ENCODE data around the gene PLEKHM3.

DNA sequence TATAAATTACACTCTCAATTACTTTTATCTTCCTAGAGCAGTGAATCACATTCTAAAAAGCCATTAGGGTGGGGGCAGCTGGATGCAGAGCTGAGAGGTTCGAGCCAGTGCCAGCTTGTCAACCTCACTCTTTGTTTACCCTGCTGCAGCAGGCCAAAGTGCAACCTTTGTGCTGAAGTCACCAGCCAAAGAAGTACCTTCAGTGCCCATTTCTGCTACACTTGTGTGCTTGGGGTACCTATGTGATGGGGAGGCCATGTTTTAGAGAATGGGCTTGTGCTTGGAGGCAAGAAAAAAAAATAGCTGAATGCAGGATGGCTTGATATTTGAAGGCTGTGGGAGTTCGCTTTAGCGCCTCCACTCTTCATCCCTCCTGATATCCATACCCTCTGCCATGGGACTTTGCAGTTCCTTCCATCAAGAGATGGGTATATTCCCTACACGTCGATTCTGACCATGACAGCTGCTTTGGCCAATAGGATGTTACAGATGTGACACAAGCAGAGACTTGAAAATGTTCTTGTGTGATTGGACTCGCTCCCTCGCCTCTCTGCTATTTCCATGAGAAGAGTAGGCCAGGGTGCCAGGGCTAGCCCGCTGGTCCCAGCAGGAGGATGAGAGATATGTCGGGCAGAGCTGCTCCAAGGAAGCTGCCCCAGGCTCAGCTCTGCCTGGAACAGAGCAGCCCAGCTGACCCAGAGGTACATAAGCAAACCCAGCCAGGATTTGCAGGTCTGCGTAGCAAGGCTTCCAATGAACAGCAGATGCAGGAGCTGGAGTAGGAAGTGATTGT, 242.9 kb downstream of the PLEKHM3 start:
- TF ChIP-seq YY1 (IDR thresholded peaks at IDR 0.05; ENCODE audit: insufficient read depth, insufficient read length) (no peak), ZNF274 (IDR thresholded peaks at IDR 0.05; ENCODE audit: low read depth, low read length) (no peak), SUZ12 (IDR thresholded peaks at IDR 0.05; ENCODE audit: extremely low read depth, insufficient read depth, insufficient read length) (no peak)
